ENCODE results near the gene HSPB1. TPM values are rescaled to one million over a fixed set of nuclear protein-coding genes. Genes with fewer than 3 reads are reported as not detected.

The HSPB1 gene
- total RNA-seq, 1 experiment from 2014 or later: 414 TPM

- no TSS peak for BruUV-seq (replicated peaks)
- no peaks in the 10 kb centered on the region for H3K9me2 ChIP-seq (ENCODE audit: insufficient read depth)
- ChIA-PET POLR2A (ENCODE audit: unreplicated experiment) (no interaction called here), CTCF (no interaction called here)
- H3K79me2 ChIP-seq (ENCODE audit: low read depth): peaks cover 98% of the 10 kb centered on the region
- H3K9me3 ChIP-seq (ENCODE audit: insufficient read depth, low read depth): no peaks in the 10 kb centered on the region
- no peak overlapping the region for H3K27ac ChIP-seq
- no peak for DNase-seq
- H4K20me1 ChIP-seq (ENCODE audit: insufficient read depth): peaks cover 90% of the 10 kb centered on the region
- no peak overlapping the region for H3K4me2 ChIP-seq
- intact Hi-C loops (cut with micrococcal nuclease; ENCODE audit: unreplicated experiment): no loop called here
- TF ChIP-seq CTCF (conservative IDR thresholded peaks at IDR 0.05) (no peak), EZH2 (IDR thresholded peaks at IDR 0.05; ENCODE audit: low read depth) (no peak)
- H3F3A ChIP-seq (ENCODE audit: insufficient read depth, low read depth): peaks cover 71% of the 10 kb centered on the region
- no peak overlapping the region for H3K4me3 ChIP-seq
- peaks cover 23% of the 10 kb centered on the region for H3K36me3 ChIP-seq (ENCODE audit: low read depth)
- no peak overlapping the region for H2AFZ ChIP-seq
- H3K27me3 ChIP-seq (ENCODE audit: insufficient read depth, low read depth): no peaks in the 10 kb centered on the region
- peaks cover 20% of the 10 kb centered on the region for H3K4me1 ChIP-seq (replicated peaks; ENCODE audit: insufficient read depth)
These were observed 27.8 kb downstream of the HSPB1 start for GRCh38 chr7:76330261-76330660.

- BruUV-seq (replicated peaks): no TSS peak
- Histone ChIP-seq H3K9me3 (ENCODE audit: insufficient read depth, low read depth) (no peaks in the 10 kb centered on the region), H3K27me3 (ENCODE audit: insufficient read depth, low read depth) (no peaks in the 10 kb centered on the region), H3K4me1 (replicated peaks; ENCODE audit: insufficient read depth) (peaks cover 23% of the 10 kb centered on the region), H3K79me2 (ENCODE audit: low read depth) (peaks cover 98% of the 10 kb centered on the region), H4K20me1 (ENCODE audit: insufficient read depth) (peaks cover 90% of the 10 kb centered on the region), H3F3A (ENCODE audit: insufficient read depth, low read depth) (peaks cover 71% of the 10 kb centered on the region), H3K4me2 (no peak overlapping the region), H3K4me3 (no peak overlapping the region), H3K9me2 (ENCODE audit: insufficient read depth) (no peaks in the 10 kb centered on the region), H3K27ac (no peak overlapping the region), H3K36me3 (ENCODE audit: low read depth) (peaks cover 19% of the 10 kb centered on the region), H2AFZ (no peak overlapping the region)
- ChIA-PET POLR2A (ENCODE audit: unreplicated experiment) (no interaction called here), CTCF (no interaction called here)
- no peak for DNase-seq
- TF ChIP-seq EZH2 (IDR thresholded peaks at IDR 0.05; ENCODE audit: low read depth): no peak
- TF ChIP-seq CTCF (conservative IDR thresholded peaks at IDR 0.05): no peak
- intact Hi-C loops (cut with micrococcal nuclease; ENCODE audit: unreplicated experiment): no loop called here
These were observed 28.2 kb downstream of the HSPB1 start for GRCh38 chr7:76330673-76331072.

GRCh38 chr7:76332078-76332477, 29.6 kb downstream of the HSPB1 start:
- peaks cover 88% of the 10 kb centered on the region for H4K20me1 ChIP-seq (ENCODE audit: insufficient read depth)
- intact Hi-C loops (cut with micrococcal nuclease; ENCODE audit: unreplicated experiment): no loop called here

More at GRCh38 chr7:76332078-76332477, 29.6 kb downstream of the HSPB1 start:
- CTCF ChIA-PET: no interaction called here
- no peak overlapping the region for H3K4me3 ChIP-seq
- H3K9me3 ChIP-seq (ENCODE audit: insufficient read depth, low read depth): no peaks in the 10 kb centered on the region
- H3K36me3 ChIP-seq (ENCODE audit: low read depth): peaks cover 17% of the 10 kb centered on the region
- no peak for DNase-seq
- no peak overlapping the region for H2AFZ ChIP-seq
- peaks cover 98% of the 10 kb centered on the region for H3K79me2 ChIP-seq (ENCODE audit: low read depth)
- no peaks in the 10 kb centered on the region for H3K27me3 ChIP-seq (ENCODE audit: insufficient read depth, low read depth)
- H3K4me2 ChIP-seq: no peak overlapping the region
- H3K27ac ChIP-seq: no peak overlapping the region
- POLR2A ChIA-PET (ENCODE audit: unreplicated experiment): no interaction called here
- no TSS peak for BruUV-seq (replicated peaks)
- H3F3A ChIP-seq (ENCODE audit: insufficient read depth, low read depth): peaks cover 70% of the 10 kb centered on the region
- TF ChIP-seq CTCF (conservative IDR thresholded peaks at IDR 0.05): no peak
- H3K9me2 ChIP-seq (ENCODE audit: insufficient read depth): no peaks in the 10 kb centered on the region
- peaks cover 27% of the 10 kb centered on the region for H3K4me1 ChIP-seq (replicated peaks; ENCODE audit: insufficient read depth)

All from PC-9 (cell line).